GM18858 (cell line): ENCODE data around the gene LSMEM2.
"Not testable (repeated sequence)": the region's sequence is repeated elsewhere in the genome, so short reads cannot be mapped to it uniquely, and the experiment has no call there.

Experiments
- ATAC-seq: cut with Tn5 transposase; IDR thresholded peaks from one replicate; pipeline ENCODE4 v1.9.1; 2021; ENCODE audit not compliant: unreplicated experiment

Gene LSMEM2

DNA sequence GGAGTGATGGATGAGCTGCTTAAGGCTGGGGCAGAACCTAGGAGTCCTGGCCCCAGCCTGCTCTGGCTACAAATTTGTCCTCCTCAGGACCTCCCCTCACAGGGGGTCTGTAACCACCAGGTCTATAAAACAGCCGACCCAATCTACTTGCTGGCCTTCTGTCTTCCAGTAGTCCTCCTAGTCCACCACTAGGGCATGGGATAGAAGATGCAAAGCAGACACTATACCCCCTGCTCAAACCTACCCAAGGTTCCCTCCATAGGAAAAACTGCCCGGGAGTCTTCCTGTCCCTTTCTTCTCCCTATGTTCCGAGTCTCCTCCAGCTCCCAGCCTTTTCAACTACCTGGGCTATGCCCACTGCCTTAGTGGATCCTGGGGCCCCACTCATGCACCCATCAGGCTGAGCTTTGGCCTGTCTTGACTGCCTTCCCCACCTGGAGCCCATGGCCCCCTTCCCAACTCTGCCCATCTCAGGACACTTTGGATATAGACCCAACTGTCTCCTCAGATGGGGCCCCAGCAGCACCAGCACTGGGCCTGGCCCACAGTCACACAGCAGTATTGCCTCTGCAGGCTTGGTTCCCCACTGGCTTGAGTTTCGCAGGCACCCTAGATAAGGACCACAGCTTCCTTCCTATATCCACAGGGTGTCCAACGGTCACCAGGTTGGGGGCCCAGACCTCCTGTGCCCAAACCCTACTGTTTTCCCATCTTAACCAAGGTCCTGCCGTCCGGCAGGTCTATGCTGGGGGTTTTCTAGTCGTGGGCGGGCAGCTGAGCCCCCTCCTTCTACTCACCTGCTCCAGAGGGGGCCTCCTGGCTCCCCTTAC, 19.2 kb downstream of the LSMEM2 start:
- no peak for ATAC-seq

- peak; percentile 73 for ATAC-seq
Measured at GRCh38 chr3:50298836-50299637, 20.1 kb downstream of the LSMEM2 start, which contains the start of the genes HYAL3 and NAA80. Gene HYAL3 (minus strand): TSS chr3:50299405. CDS start chr3:50295602, 3,803 bp downstream. Gene NAA80 (minus strand): TSS chr3:50299405. CDS start chr3:50297463, 1,942 bp downstream.

GRCh38 chr3:50299638-50299928, 20.7 kb downstream of the LSMEM2 start:
- ATAC-seq = no peak

GRCh38 chr3:50299929-50300680, 21.2 kb downstream of the LSMEM2 start:
- no peak for ATAC-seq

GRCh38 chr3:50300681-50301254, 21.9 kb downstream of the LSMEM2 start:
- no peak for ATAC-seq

DNA sequence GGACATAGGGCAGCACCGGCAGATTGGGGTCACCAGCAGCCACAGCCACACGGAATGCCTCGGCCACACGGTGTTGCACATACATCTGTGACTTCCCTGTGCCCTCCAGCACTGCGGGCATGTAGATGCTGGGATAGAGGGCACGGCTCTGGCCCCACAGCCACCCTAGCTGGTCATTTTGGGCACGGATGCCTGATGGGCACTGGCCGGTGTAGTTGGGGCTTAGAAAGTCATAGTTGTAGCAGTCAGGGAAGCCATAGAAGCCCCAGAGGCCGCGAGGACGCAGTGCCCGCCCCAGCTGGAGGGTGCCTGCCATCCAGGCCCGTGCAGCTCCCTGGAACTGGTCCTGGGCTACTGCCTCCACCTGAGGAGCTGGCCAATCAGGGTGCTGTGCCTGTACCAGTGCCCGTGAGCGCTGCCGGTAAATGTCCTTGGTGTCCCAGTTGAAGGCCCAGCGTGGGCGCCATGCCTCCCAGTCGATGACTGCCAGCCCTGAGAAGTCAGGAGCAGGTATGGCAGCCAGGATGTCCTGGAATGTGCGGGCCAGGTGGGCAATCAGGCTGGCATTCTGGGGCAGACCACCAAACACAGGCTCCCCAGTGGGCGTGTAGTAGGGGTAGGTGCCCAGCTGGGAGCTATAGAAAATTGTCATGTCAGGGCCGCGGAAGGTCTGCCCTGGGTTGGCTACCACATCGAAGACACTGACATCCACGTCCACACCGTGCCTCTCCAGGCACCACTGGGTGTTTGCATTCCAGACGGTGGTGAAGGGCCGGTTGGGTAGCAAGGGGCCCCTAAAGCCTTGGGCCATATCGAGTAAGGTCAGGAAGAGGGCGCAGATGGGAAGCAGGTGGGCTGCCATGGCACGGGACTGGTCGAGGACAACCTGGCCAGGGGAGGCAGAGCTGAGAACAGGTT, 23.5 kb downstream of the LSMEM2 start:
- ATAC-seq = no peak

DNA sequence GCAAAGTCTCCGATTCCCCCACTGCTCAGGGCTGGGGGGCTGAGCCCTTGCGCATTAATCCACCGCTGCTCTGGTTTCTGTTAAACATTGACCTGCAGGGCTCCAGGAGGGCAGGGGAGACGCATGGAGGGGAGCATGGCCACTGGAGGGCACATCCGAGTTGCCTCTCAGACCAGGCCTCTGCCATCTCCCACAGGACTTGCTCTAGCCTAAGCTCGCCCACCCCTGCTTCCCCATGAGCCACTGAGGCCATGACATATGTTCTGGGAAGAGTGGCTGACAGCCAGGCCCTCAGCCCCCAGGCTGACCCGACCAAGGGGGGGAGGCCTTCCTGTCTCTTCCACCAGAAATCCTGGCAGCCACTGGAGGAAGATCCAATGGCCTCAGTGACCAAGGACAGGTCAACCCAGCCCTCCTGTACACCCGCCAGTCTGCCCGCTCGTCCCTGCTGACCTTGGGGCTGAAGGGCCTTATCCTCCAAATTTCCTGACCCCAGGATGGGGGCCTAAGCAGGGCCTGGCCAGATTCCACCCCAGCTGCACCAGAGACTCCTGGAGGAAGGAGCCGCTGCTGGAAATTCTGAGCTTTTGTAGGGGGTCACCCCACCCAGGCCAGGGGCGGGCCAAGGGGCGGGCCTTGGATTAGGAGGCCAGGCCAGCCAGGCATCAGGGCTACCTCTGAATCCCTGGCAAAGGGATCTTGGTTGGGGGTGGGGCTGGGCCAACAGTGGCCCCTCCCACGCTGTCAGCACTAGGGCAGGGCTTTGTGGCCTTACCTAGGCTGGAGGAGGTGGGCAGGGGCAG, 24.3 kb downstream of the LSMEM2 start, which contains the start of gene HYAL1:
Gene HYAL1 (minus strand): TSS at position 562 of the 803 bp plus-strand sequence. CDS start 618 bp downstream, outside the sequence.
- no peak for ATAC-seq

DNA sequence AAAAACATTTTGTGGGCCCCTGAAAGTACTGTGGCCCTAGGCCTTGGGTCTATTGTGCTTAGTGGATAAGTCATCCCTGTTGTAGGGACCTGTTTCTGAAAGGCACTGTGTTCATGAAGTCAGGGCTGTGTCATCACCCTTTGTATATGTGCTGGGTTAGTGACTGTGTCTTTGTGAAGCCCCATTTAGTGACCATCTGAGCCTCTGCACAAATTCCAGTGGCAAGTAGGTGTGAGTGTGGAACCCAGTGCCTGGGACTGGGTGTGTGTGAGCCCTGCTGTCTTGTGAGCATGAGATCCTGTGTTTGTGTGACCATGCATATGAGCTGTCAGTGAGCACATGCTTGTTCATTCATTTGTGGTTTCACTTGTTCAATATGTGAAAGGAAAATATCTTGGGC, 25.7 kb downstream of the LSMEM2 start:
- ATAC-seq = no peak

DNA sequence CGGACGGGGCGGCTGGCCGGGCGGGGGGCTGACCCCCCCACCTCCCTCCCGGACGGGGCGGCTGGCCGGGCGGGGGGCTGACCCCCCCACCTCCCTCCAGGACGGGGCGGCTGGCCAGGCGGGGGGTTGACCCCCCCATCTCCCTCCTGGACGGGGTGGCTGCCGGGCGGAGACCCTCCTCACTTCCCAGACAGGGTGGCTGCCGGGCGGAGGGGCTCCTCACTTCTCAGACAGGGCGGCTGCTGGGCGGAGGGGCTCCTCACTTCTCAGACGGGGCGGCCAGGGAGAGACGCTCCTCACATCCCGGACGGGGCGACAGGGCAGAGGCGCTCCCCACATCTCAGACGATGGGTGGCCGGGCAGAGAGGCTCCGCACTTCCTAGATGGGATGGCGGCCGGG, 33.2 kb downstream of the LSMEM2 start:
- ATAC-seq = not testable (repeated sequence)

- no peak for ATAC-seq
Measured at GRCh38 chr3:50314342-50314741, 35.5 kb downstream of the LSMEM2 start.

GRCh38 chr3:50314816-50315215, 35.9 kb downstream of the LSMEM2 start:
- ATAC-seq = no peak

GRCh38 chr3:50316657-50317242, 37.9 kb downstream of the LSMEM2 start:
- ATAC-seq = no peak

- no peak for ATAC-seq
Measured at GRCh38 chr3:50317300-50317699, 38.4 kb downstream of the LSMEM2 start.

DNA sequence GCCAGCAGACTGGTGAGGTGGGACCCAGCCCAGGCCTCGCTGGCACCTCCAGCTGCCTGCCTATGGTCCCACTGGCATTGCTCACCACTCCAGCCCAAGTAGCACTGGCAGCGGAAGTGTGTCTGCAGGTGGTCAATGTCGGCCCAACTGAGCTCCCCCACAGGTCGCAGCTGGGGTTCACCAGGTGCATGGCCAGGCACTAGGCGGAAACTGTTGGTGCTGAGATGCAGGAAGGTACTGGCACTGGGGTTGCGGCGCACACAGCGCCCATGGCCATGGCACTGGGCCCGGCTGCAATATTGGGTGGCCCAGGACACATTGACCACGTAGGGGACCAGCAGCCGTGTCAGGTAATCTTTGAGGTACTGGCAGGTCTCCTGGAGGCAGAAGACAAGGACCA, 39.3 kb downstream of the LSMEM2 start:
- no peak for ATAC-seq

- ATAC-seq = no peak
Measured at GRCh38 chr3:50318615-50319014, 39.7 kb downstream of the LSMEM2 start.

GRCh38 chr3:50319181-50319893, 40.5 kb downstream of the LSMEM2 start:
- ATAC-seq = no peak

DNA sequence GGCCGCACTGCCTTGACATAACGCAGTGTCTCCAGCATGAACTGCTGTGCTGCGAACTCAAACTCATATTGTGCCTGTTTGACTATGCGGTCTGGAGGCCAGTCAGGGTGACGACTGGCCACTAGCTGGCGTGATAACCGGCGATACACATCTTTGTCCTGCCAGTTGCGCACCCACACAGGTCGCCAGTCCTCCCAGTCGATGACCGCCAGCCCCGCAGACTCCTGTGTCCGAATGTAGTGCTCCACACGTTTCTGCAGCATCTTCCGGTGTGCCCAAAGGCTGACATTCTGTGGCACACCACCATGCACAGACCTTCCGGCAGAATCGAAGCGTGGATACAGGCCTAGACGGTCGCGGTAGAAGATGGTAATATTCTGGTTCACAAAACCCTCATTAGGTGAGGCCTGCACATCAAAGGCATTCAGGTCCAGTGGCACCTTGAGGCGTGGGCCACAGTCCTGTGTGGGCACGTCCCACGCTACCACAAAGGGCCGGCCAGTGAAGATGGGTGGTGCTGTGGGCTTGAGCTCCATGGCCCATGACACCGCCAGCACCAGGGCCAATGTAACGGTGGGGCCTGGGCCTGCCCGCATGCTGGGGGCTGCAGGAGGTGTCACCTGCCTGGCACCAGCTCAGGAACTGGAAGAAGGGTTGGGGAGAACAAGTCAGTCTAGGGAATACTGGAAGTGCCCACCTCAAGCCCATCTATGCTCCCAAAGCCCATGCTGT, 41.2 kb downstream of the LSMEM2 start:
- ATAC-seq = no peak
